K562 (cell line): ENCODE results near the gene HSD17B10. TPM values are rescaled to one million over a fixed set of nuclear protein-coding genes. Genes with fewer than 3 reads are reported as not detected.

Experiments
- CBFA2T3 ChIP-seq: fragments of 450-650 bp; IDR thresholded peaks from 2 replicates; pipeline ENCODE4 v1.6.1; 2017
- CBX5 ChIP-seq: IDR thresholded peaks from 2 replicates; pipeline ENCODE4 v1.6.1; 2014; ENCODE audit warnings: low read depth, borderline replicate concordance
- CEBPB ChIP-seq: fragments of 450-650 bp; IDR thresholded peaks from 2 replicates; pipeline ENCODE4 v1.6.1; 2016; ENCODE audit warnings: missing genetic modification characterization, missing compliant biosample characterization
- CHD1 ChIP-seq: fragments of 200-600 bp; sonication (generic); IDR thresholded peaks from one replicate; pipeline ENCODE4 v1.6.1; 2012; ENCODE audit warnings: mild to moderate bottlenecking, moderate library complexity, low read length, inconsistent platforms
- CHD4 ChIP-seq: fragments of 200-600 bp; sonication (generic); IDR thresholded peaks from 3 replicates; pipeline ENCODE4 v1.6.1; 2012; ENCODE audit warnings: low read depth, mild to moderate bottlenecking, mixed read lengths, low read length, inconsistent platforms; ENCODE audit not compliant: insufficient read depth, insufficient replicate concordance, poor library complexity, severe bottlenecking
- CREB1 ChIP-seq, 2 experiments: sonication (generic) in 1 of 2; formaldehyde crosslinking in 1 of 2; IDR thresholded peaks; 2 replicates each; pipeline versions ENCODE4 v1.6.1 to v1.8.0; 2012 to 2022; ENCODE audit warnings: inconsistent platforms in 1 of 2, mild to moderate bottlenecking in 1 of 2, missing genetic modification reagents in 1 of 2, moderate library complexity in 1 of 2
- E2F3 ChIP-seq: fragments of 250-450 bp; sonication (Bioruptor Pico); IDR thresholded peaks from 2 replicates; pipeline ENCODE4 v1.4.0; 2020; ENCODE audit warnings: mild to moderate bottlenecking
- KAT8 ChIP-seq: fragments of 450-650 bp; IDR thresholded peaks from 2 replicates; pipeline ENCODE4 v1.6.1; 2016; ENCODE audit warnings: low read depth, mild to moderate bottlenecking
- L3MBTL2 ChIP-seq: fragments of 450-650 bp; IDR thresholded peaks from 2 replicates; pipeline ENCODE4 v1.6.1; 2016; ENCODE audit warnings: mild to moderate bottlenecking, moderate library complexity
- MAFF ChIP-seq: IDR thresholded peaks from 2 replicates; pipeline ENCODE4 v1.6.1; 2012; ENCODE audit warnings: low read length, improper control_type of control experiment
- MYBL2 ChIP-seq, 2 experiments: fragments of 450-650 bp in 1 of 2; sonication (generic) in 1 of 2; formaldehyde crosslinking in 1 of 2; IDR thresholded peaks; 2 replicates each; pipeline versions ENCODE4 v1.6.1 to v1.8.1; 2017 to 2022; ENCODE audit warnings: borderline replicate concordance in 1 of 2, inconsistent platforms in 1 of 2, low read depth in 1 of 2, mild to moderate bottlenecking in 1 of 2, missing genetic modification reagents in 1 of 2, moderate library complexity in 1 of 2
- NEUROD1 ChIP-seq: fragments of 150-350 bp; IDR thresholded peaks from 2 replicates; pipeline ENCODE4 v1.6.1; 2014; ENCODE audit warnings: borderline replicate concordance, low read length, low read depth; ENCODE audit not compliant: partially characterized antibody
- NFIX ChIP-seq: fragments of 250-450 bp; sonication (Bioruptor Pico); IDR thresholded peaks from 2 replicates; pipeline ENCODE4 v1.4.0; 2020; ENCODE audit warnings: low read depth, mild to moderate bottlenecking, moderate library complexity
- NRF1 ChIP-seq, 2 experiments: fragments of 450-650 bp; IDR thresholded peaks in 1 of 2; conservative IDR thresholded peaks in 1 of 2; 2 replicates each; pipeline ENCODE4 v1.6.1; 2014; ENCODE audit warnings: mild to moderate bottlenecking in 2 of 2
- RBM22 ChIP-seq: fragments of 200-400 bp; formaldehyde crosslinking; IDR thresholded peaks from 2 replicates; pipeline ENCODE4 v1.6.1; 2018; ENCODE audit warnings: low read length, low read depth; ENCODE audit not compliant: poor library complexity, severe bottlenecking
- SIN3B ChIP-seq: fragments of 450-650 bp; IDR thresholded peaks from 2 replicates; pipeline ENCODE4 v1.6.1; 2017; ENCODE audit warnings: low read depth, mild to moderate bottlenecking, moderate library complexity
- SMC3 ChIP-seq: conservative IDR thresholded peaks from 2 replicates; pipeline ENCODE4 v1.6.1; 2011; ENCODE audit warnings: low read depth, low read length, improper control_type of control experiment; ENCODE audit not compliant: insufficient read depth
- TAF9B ChIP-seq: fragments of 450-650 bp; IDR thresholded peaks from 2 replicates; pipeline ENCODE4 v1.6.1; 2018; ENCODE audit warnings: mild to moderate bottlenecking; ENCODE audit not compliant: partially characterized antibody
- TOE1 ChIP-seq, 2 experiments: fragments of 450-650 bp in 1 of 2; sonication (generic) in 1 of 2; formaldehyde crosslinking in 1 of 2; IDR thresholded peaks; 2 replicates each; pipeline versions ENCODE4 v1.7.1 to v1.8.0; 2016 to 2022; ENCODE audit warnings: borderline replicate concordance in 2 of 2, mild to moderate bottlenecking in 2 of 2, antibody characterized with exemption in 1 of 2, inconsistent platforms in 1 of 2, low read depth in 1 of 2, missing genetic modification reagents in 1 of 2, moderate library complexity in 1 of 2
- XRCC3 ChIP-seq: fragments of 450-650 bp; IDR thresholded peaks from 2 replicates; pipeline ENCODE4 v1.6.1; 2017; ENCODE audit warnings: mild to moderate bottlenecking, moderate library complexity
- ZC3H4 ChIP-seq: sonication (generic); formaldehyde crosslinking; IDR thresholded peaks from 2 replicates; pipeline ENCODE4 v1.9.0; 2021; ENCODE audit warnings: missing genetic modification reagents, borderline replicate concordance
- ZNF146 ChIP-seq: IDR thresholded peaks from one replicate; pipeline ENCODE4 v1.6.1; 2018; ENCODE audit warnings: missing compliant biosample characterization; ENCODE audit not compliant: unreplicated experiment
- ZNF23 ChIP-seq: fragments of 250-450 bp; sonication (Bioruptor Pico); IDR thresholded peaks from 2 replicates; pipeline ENCODE4 v1.4.0; 2020; ENCODE audit warnings: mild to moderate bottlenecking
- ZNF232 ChIP-seq: sonication (generic); formaldehyde crosslinking; IDR thresholded peaks from 2 replicates; pipeline ENCODE4 v1.8.0; 2022; ENCODE audit warnings: mild to moderate bottlenecking, missing genetic modification reagents
- polyA plus RNA-seq, 8 experiments: library from polyadenylated mRNA; depleted of rRNA in 4 of 8; stranded (reverse) in 5 of 8; unstranded in 3 of 8; fragments of >200 nt; fragmentation: Nextera tagmentation in 2 of 8; fragmentation: Illumina TruSeq in 1 of 8; extraction: Ambion mirVana in 2 of 8; extraction: Trizol in 1 of 8; gene quantifications; 2 replicates each; pipeline versions ENCODE4 v1.2.1 to v1.2.3, GENCODE V29; 2011 to 2014; ENCODE audit warnings: inconsistent platforms in 1 of 8, missing spikeins in 1 of 8
- total RNA-seq, 7 experiments: library from RNA; depleted of rRNA in 6 of 7; stranded (reverse); fragments of >200 nt in 6 of 7; fragmentation: Illumina TruSeq in 2 of 7; extraction: Trizol in 2 of 7; gene quantifications; 2 replicates each; pipeline versions ENCODE4 v1.2.1 to v1.2.3, GENCODE V29; 2011 to 2021; ENCODE audit warnings: low replicate concordance in 1 of 7
- TF ChIP-seq, protein P1 (sequence below): fragments of 250-450 bp; sonication (Bioruptor Pico); IDR thresholded peaks from 2 replicates; pipeline ENCODE4 v1.8.0; 2022; ENCODE audit warnings: moderate library complexity, mild to moderate bottlenecking, inconsistent platforms
- TF ChIP-seq, protein P2 (sequence below): sonication (generic); formaldehyde crosslinking; IDR thresholded peaks from 2 replicates; pipeline ENCODE4 v1.9.0; 2022; ENCODE audit warnings: mild to moderate bottlenecking, missing genetic modification reagents

Gene HSD17B10
- total and polyA plus RNA-seq, 9 of the 15 experiments (the other 6 are each of a cell fraction or from before 2014, with no cell fraction given): 45.3 to 221 (median 186) TPM

DNA sequence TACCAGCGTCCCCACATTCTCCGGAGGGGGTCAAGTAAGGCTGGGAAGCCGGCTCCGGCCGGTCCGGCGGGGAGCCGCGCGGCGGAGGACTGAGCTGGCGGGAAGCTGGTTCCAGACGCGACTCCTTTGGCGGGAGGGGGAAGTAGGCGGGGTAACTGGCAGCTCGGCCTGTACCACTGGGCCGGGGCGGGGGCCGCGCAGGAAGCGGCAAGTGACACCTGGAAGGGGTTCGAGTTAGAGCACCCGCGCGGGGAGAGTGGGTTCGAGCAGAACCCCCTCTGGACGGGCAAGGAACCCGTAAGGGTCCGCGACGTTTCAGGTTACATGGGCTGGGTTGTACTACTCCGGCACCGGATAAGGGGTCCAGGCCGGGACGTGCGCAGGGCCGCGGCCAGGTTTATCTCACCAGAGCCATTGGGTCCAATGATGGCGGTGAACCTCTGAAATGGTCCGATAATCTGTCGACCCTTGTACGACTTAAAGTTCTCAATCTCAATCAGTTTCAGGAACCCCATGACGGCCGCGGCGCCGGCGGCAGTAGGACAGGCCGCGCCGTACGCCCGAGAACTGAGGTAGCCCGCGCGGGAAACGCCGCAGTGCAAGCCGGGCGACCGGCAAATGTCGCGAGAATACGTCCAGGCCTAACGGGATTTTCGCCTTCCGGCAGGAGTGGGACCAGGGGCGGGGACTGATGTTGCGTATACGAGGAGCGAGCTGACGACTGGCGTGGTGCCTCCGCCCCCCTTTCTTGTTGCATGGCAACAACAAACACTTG lies 11.9 kb downstream of the HSD17B10 start, which contains the start of gene SMC1A (continued):
- peak; percentile 41; the same call in 1 of the 2 replicates for TF ChIP-seq CREB1 (IDR thresholded peaks at IDR 0.05)
- TF ChIP-seq CREB1 (CRISPR knock-in tag; IDR thresholded peaks at IDR 0.05): peak; percentile 57
- no peak; the same call in 1 of the 2 replicates for TF ChIP-seq MAFF
- peak; percentile 15 for TF ChIP-seq NEUROD1
- peak; percentile 90 for TF ChIP-seq RBM22
- peak; percentile 80 to 83 for TF ChIP-seq NRF1 (conservative IDR thresholded peaks at IDR 0.05 in 1 of 2, IDR thresholded peaks at IDR 0.05 in 1 of 2)
- TF ChIP-seq XRCC3: no peak
- TF ChIP-seq, protein P1, sequence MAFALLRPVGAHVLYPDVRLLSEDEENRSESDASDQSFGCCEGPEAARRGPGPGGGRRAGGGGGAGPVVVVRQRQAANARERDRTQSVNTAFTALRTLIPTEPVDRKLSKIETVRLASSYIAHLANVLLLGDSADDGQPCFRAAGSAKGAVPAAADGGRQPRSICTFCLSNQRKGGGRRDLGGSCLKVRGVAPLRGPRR: no peak
- TF ChIP-seq ZC3H4 (CRISPR knock-in tag): peak; percentile 79
- no peak for TF ChIP-seq SMC3
- TF ChIP-seq CHD4: no peak
- TF ChIP-seq E2F3 (CRISPR knock-in tag): peak; percentile 89
- TF ChIP-seq MYBL2 (IDR thresholded peaks at IDR 0.05; ENCODE audit: low read depth): 0 out of 2 replicates have a peak, but pooled peaks have one; percentile 57
- TF ChIP-seq MYBL2 (CRISPR knock-in tag; IDR thresholded peaks at IDR 0.05; ENCODE audit: borderline replicate concordance): no peak
- TF ChIP-seq CHD1: no peak
- TF ChIP-seq CBFA2T3: no peak
- no peak for TF ChIP-seq NFIX (CRISPR knock-in tag)
- TF ChIP-seq ZNF23 (CRISPR knock-in tag): no peak
- TF ChIP-seq, protein P2, sequence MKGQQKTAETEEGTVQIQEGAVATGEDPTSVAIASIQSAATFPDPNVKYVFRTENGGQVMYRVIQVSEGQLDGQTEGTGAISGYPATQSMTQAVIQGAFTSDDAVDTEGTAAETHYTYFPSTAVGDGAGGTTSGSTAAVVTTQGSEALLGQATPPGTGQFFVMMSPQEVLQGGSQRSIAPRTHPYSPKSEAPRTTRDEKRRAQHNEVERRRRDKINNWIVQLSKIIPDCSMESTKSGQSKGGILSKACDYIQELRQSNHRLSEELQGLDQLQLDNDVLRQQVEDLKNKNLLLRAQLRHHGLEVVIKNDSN (CRISPR knock-in tag): no peak
- TF ChIP-seq CEBPB: peak; percentile 59
- peak; percentile 61 for TF ChIP-seq L3MBTL2
- 0 out of 2 replicates have a peak, but pooled peaks have one; percentile 26 for TF ChIP-seq ZNF232
- TF ChIP-seq SIN3B: peak; percentile 64; the same call in 1 of the 2 replicates
- TF ChIP-seq TOE1 (IDR thresholded peaks at IDR 0.05; ENCODE audit: borderline replicate concordance): peak; percentile 30; the same call in 1 of the 2 replicates
- no peak for TF ChIP-seq TOE1 (CRISPR knock-in tag; IDR thresholded peaks at IDR 0.05; ENCODE audit: borderline replicate concordance, low read depth)
- no peak for TF ChIP-seq CBX5
- peak; percentile 52 for TF ChIP-seq TAF9B
- no peak for TF ChIP-seq ZNF146 (CRISPR knock-in tag)
- no peak for TF ChIP-seq KAT8
